Activated naive CD4-positive, alpha-beta T cell treated with anti-CD3 and anti-CD28 coated beads, Interleukin-2, amount 10 ng/mL, durations not matched to agents 7 days and 5 days (primary cell): ENCODE results near the gene GALP.
"Not testable (repeated sequence)": the region's sequence is repeated elsewhere in the genome, so short reads cannot be mapped to it uniquely, and the experiment has no call there.

Source experiments
- CTCF ChIA-PET: fragments of 350-600 bp; sonication (Branson Sonifier 250); formaldehyde crosslinking; loops from one replicate; lab custom pipeline; 2021; ENCODE audit warnings: antibody characterized with exemption; lab: Charles Lee
- DNase-seq: peaks from one replicate; pipeline ENCODE4 v3.0.0-alpha.2; 2020
- H3K27ac Mint-ChIP-seq: one replicate; pipeline ENCODE4 v1.8.0; 2021; ENCODE audit warnings: mild to moderate bottlenecking, moderate library complexity, mixed read lengths
- H3K27me3 Mint-ChIP-seq: one replicate; pipeline ENCODE4 v1.8.0; 2021; ENCODE audit warnings: mild to moderate bottlenecking, mixed read lengths
- H3K36me3 Mint-ChIP-seq: one replicate; pipeline ENCODE4 v1.8.0; 2021; ENCODE audit warnings: mixed read lengths
- H3K4me1 Mint-ChIP-seq: one replicate; pipeline ENCODE4 v1.8.0; 2021; ENCODE audit warnings: mixed read lengths
- H3K4me3 Mint-ChIP-seq: one replicate; pipeline ENCODE4 v1.8.0; 2021; ENCODE audit warnings: mild to moderate bottlenecking, moderate library complexity, mixed read lengths
- H3K9me3 Mint-ChIP-seq: one replicate; pipeline ENCODE4 v1.8.0; 2021; ENCODE audit warnings: mixed read lengths

The GALP gene

DNA sequence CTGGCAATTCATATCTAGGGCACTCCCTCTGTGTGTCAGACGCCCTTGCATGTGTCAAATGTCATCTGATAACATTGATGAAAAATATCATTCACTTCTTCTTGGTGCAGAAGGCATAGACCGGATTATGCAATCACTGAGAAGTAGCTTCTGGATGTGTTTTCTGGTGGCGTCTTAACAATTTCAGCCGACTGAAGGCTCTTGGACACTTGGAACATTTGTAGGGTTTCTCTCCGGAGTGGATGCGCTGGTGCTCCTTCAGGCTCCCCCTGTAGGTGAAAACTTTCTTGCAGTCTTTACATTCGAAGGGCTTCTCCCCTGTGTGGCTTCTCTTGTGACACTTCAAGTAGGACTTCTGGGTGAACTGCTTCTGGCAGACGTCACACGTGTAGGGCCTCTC lies 45.6 kb downstream of the GALP start:
- DNase-seq, H3K4me3 Mint-ChIP-seq, H3K9me3 Mint-ChIP-seq, H3K36me3 Mint-ChIP-seq, H3K27ac Mint-ChIP-seq, H3K4me1 Mint-ChIP-seq: not testable (repeated sequence)
- peaks cover 23% of the 10 kb centered on the region for H3K27me3 Mint-ChIP-seq
- CTCF ChIA-PET = interaction anchor here (1.7 to 1.8 kb wide), 2 partner anchors 33 to 39 kb away, joined by 3 to 4 read pairs; no protein-coding TSS in a partner anchor

GRCh38 chr19:56221851-56222250 lies 46.0 kb downstream of the GALP start:
- Mint-ChIP-seq H3K36me3 (no peaks in the 10 kb centered on the region), H3K9me3 (no peaks in the 10 kb centered on the region), H3K27ac (no peak overlapping the region), H3K27me3 (peaks cover 18% of the 10 kb centered on the region), H3K4me3 (no peak overlapping the region), H3K4me1 (peaks cover 7% of the 10 kb centered on the region)
- DNase-seq = no peak
- CTCF ChIA-PET = interaction anchor here (1.8 kb wide), 1 partner anchor 39 kb away, joined by 3 read pairs; no protein-coding TSS in a partner anchor

GRCh38 chr19:56222901-56223300 lies 47.1 kb downstream of the GALP start:
- H3K27ac Mint-ChIP-seq = no peak overlapping the region
- DNase-seq = no peak
- H3K4me3 Mint-ChIP-seq = no peak overlapping the region
- CTCF ChIA-PET = no interaction called here
- peaks cover 2% of the 10 kb centered on the region for H3K4me1 Mint-ChIP-seq
- peaks cover 8% of the 10 kb centered on the region for H3K27me3 Mint-ChIP-seq
- H3K9me3 Mint-ChIP-seq = no peaks in the 10 kb centered on the region
- H3K36me3 Mint-ChIP-seq = no peaks in the 10 kb centered on the region

- H3K27ac Mint-ChIP-seq = no peak overlapping the region
- DNase-seq = no peak
- H3K27me3 Mint-ChIP-seq = peaks cover 2% of the 10 kb centered on the region
- H3K4me3 Mint-ChIP-seq = no peak overlapping the region
- CTCF ChIA-PET = no interaction called here
- no peaks in the 10 kb centered on the region for H3K36me3 Mint-ChIP-seq
- H3K4me1 Mint-ChIP-seq = no peaks in the 10 kb centered on the region
- H3K9me3 Mint-ChIP-seq = no peaks in the 10 kb centered on the region
Observed at GRCh38 chr19:56223481-56223880, 47.7 kb downstream of the GALP start.
